ENCODE data around the gene TOM1L1.

Gene TOM1L1

GRCh38 chr17:54945231-54945630 lies 44.6 kb downstream of the TOM1L1 start:
- DNase-seq (ENCODE audit: low spot score): no peak
- H3K9me3 Mint-ChIP-seq: no peaks in the 10 kb centered on the region
- peaks cover 1% of the 10 kb centered on the region for H3K36me3 Mint-ChIP-seq (ENCODE audit: low read depth)
- peaks cover 26% of the 10 kb centered on the region for H3K4me1 Mint-ChIP-seq (ENCODE audit: low read depth)
- peak overlapping the region; percentile 20 for H3K27ac Mint-ChIP-seq
- H3K27me3 Mint-ChIP-seq (ENCODE audit: low read depth): peaks cover 2% of the 10 kb centered on the region
- H3K4me3 Mint-ChIP-seq: no peak overlapping the region

- Mint-ChIP-seq H3K4me3 (no peak overlapping the region), H3K36me3 (ENCODE audit: low read depth) (peaks cover 1% of the 10 kb centered on the region), H3K27ac (no peak overlapping the region), H3K27me3 (ENCODE audit: low read depth) (peaks cover 2% of the 10 kb centered on the region), H3K9me3 (no peaks in the 10 kb centered on the region), H3K4me1 (ENCODE audit: low read depth) (peaks cover 26% of the 10 kb centered on the region)
- no peak for DNase-seq (ENCODE audit: low spot score)
Observed at GRCh38 chr17:54945671-54946070, 45.0 kb downstream of the TOM1L1 start.

- Mint-ChIP-seq H3K27me3 (ENCODE audit: low read depth) (peaks cover 2% of the 10 kb centered on the region), H3K36me3 (ENCODE audit: low read depth) (peaks cover 1% of the 10 kb centered on the region), H3K9me3 (no peaks in the 10 kb centered on the region), H3K4me1 (ENCODE audit: low read depth) (peaks cover 26% of the 10 kb centered on the region), H3K27ac (no peak overlapping the region), H3K4me3 (no peak overlapping the region)
- no peak for DNase-seq (ENCODE audit: low spot score)
Observed at GRCh38 chr17:54947396-54947795, 46.7 kb downstream of the TOM1L1 start.

DNA sequence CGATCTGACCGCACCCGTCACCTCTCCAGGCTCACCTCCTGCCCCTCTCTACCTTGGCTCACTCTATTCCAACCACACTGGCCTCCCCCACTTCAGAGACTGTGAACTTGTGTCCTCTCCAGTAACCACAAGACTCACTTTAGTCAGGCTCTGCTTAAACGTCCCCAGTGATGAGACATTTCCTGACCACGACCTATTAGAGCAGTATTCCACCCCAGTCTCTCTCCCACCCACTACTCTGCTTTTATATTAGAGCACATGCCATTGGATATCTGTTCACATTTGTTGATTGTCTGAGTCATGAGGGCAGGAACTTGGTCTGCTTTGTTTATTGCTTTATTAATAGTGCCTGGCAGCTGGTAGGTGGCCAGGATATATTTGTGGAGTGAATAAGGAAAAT lies 47.7 kb downstream of the TOM1L1 start:
- H3K4me3 Mint-ChIP-seq: no peak overlapping the region
- peaks cover 2% of the 10 kb centered on the region for H3K27me3 Mint-ChIP-seq (ENCODE audit: low read depth)
- H3K4me1 Mint-ChIP-seq (ENCODE audit: low read depth): peaks cover 26% of the 10 kb centered on the region
- peaks cover 1% of the 10 kb centered on the region for H3K36me3 Mint-ChIP-seq (ENCODE audit: low read depth)
- peak; percentile 8 for DNase-seq (ENCODE audit: low spot score)
- H3K27ac Mint-ChIP-seq: no peak overlapping the region
- H3K9me3 Mint-ChIP-seq: no peaks in the 10 kb centered on the region

- no peak overlapping the region for H3K27ac Mint-ChIP-seq
- H3K4me1 Mint-ChIP-seq (ENCODE audit: low read depth): peaks cover 19% of the 10 kb centered on the region
- peaks cover 2% of the 10 kb centered on the region for H3K27me3 Mint-ChIP-seq (ENCODE audit: low read depth)
- H3K9me3 Mint-ChIP-seq: no peaks in the 10 kb centered on the region
- no peak for DNase-seq (ENCODE audit: low spot score)
- H3K4me3 Mint-ChIP-seq: no peak overlapping the region
- H3K36me3 Mint-ChIP-seq (ENCODE audit: low read depth): peaks cover 1% of the 10 kb centered on the region
Observed at GRCh38 chr17:54950116-54950515, 49.5 kb downstream of the TOM1L1 start.

DNA sequence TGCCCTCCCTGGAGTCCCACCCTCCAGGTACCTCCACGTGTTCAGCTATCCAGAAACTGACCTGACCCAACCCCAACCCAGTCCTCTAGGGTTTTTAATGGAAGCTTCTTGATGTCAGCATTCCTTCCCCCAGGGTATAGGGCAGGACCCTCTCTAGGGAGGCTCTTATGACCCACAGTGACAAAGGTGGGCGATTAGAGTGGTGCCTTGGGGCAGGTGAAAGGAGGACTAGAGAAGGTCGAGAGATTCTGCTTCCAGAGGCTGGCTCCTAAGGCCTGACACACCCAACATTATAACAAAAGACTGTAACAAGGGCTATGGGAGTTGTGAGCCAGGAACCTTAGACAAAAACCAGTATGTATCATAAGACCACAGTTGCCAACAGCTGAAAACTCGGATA lies 50.6 kb downstream of the TOM1L1 start:
- Mint-ChIP-seq H3K36me3 (ENCODE audit: low read depth) (peaks cover 1% of the 10 kb centered on the region), H3K27ac (no peak overlapping the region), H3K27me3 (ENCODE audit: low read depth) (peaks cover 2% of the 10 kb centered on the region), H3K9me3 (no peaks in the 10 kb centered on the region), H3K4me3 (no peak overlapping the region), H3K4me1 (ENCODE audit: low read depth) (peaks cover 12% of the 10 kb centered on the region)
- no peak for DNase-seq (ENCODE audit: low spot score)

DNA sequence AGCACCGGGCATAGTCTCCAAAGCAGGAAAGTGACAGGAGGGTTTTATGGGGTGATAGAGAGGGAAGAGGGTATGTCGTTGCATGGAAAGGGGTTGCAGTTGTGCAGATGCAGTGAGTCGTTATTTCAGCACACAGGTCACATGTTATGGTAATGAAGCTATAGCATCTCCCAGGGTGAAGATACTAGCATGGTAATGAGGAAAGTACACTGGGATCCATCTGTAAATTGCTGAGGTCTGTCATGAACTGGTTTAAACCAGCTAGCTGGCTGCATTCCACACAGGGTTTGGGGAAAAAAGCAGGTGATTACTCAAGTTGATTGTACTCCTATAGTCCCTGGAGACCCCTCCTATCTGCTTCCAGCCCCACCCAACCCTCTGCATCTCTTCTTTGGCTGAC lies 56.1 kb downstream of the TOM1L1 start:
- no peak overlapping the region for H3K4me3 Mint-ChIP-seq
- H3K36me3 Mint-ChIP-seq (ENCODE audit: low read depth): peaks cover 24% of the 10 kb centered on the region
- no peak overlapping the region for H3K27ac Mint-ChIP-seq
- no peaks in the 10 kb centered on the region for H3K27me3 Mint-ChIP-seq (ENCODE audit: low read depth)
- H3K9me3 Mint-ChIP-seq: no peaks in the 10 kb centered on the region
- no peaks in the 10 kb centered on the region for H3K4me1 Mint-ChIP-seq (ENCODE audit: low read depth)
- DNase-seq (ENCODE audit: low spot score): no peak

DNA sequence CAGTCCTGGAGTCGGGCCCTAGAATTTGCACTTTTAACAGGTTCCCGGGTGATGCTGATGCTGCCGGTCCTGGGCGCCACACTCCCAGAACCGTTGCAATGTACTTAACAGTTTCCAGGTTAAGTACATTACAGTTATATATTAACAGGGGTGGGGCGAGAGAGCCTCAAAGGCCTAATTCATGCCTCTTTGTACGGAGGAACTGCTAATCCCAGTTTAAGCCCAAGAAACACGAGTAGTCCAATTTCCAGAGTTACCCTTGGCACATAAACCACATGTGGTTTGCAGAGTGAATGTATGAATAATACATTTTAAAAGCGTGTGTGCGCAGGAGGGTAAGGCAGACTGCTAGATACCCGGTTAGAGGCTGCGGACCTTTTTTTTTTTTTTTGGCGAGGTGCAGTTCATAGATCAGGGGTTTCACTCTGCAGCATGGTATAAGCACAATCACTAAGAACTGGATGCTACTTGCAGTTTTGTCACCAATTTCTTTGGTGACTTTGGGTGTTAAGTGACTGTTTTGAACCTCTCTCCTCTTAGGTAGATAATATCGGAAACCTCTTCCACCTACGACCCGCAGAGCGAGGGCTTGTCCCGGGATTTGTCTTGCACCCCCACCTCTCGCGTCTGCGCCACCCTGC lies 67.1 kb downstream of the TOM1L1 start:
- DNase-seq (ENCODE audit: low spot score): peak; percentile 43
- no peak overlapping the region for H3K27ac Mint-ChIP-seq
- peaks cover 7% of the 10 kb centered on the region for H3K36me3 Mint-ChIP-seq (ENCODE audit: low read depth)
- peaks cover 19% of the 10 kb centered on the region for H3K4me1 Mint-ChIP-seq (ENCODE audit: low read depth)
- no peaks in the 10 kb centered on the region for H3K27me3 Mint-ChIP-seq (ENCODE audit: low read depth)
- no peaks in the 10 kb centered on the region for H3K9me3 Mint-ChIP-seq
- H3K4me3 Mint-ChIP-seq: no peak overlapping the region

DNA sequence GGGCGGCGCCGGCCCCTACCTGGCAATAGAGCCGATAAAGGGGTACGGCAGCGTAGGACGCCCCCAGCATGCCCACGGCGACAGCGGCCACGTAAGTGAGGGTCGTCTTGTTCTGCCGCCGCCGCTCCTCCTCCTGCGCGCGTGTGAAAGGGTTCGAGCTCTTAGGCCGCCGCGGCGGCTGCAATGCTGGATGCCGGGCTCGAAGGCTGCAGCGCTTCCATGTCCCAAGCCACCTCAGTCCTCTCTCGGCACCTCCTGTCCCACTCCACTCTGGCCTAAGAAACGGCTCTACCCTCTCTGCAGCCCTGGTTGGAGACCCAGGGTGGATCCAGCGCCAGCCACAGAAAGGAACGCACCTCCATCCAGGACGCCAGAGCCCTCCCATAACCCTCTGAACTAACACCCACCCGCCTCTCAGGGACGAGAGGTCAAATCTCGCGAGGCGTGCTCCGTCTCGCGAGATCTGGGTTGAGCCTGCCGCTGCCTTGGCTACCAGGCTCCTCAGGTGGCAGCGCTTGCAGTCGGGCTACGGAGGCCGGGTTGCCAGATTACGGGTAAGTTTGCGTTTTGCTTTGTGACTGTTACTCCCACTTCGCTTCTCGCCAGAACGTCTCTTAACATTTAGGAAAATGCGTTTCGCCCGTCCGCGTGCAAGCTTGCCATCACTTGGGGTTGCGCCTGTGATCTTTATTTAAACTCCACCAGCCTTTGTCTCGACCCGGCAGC lies 67.8 kb downstream of the TOM1L1 start, which contains the start of the genes COX11 and STXBP4:
TSS of gene COX11 (minus strand) at position 393 of the 726 bp plus-strand sequence. CDS start at position 385, 8 bp downstream.
TSS of gene STXBP4 (plus strand) at position 504 of the 726 bp plus-strand sequence. CDS start 17,455 bp downstream, outside the sequence.
- Mint-ChIP-seq H3K4me3 (no peak within 1 kb of the TSS), H3K36me3 (ENCODE audit: low read depth) (peaks cover 5% of the 10 kb centered on the region), H3K27ac (no peak within 1 kb of the TSS), H3K9me3 (no peaks in the 10 kb centered on the region), H3K27me3 (ENCODE audit: low read depth) (no peaks in the 10 kb centered on the region), H3K4me1 (ENCODE audit: low read depth) (peaks cover 19% of the 10 kb centered on the region)
- DNase-seq (ENCODE audit: low spot score): peak; percentile 95

GRCh38 chr17:54968988-54969332 lies 68.3 kb downstream of the TOM1L1 start:
- H3K27me3 Mint-ChIP-seq (ENCODE audit: low read depth): no peaks in the 10 kb centered on the region
- no peaks in the 10 kb centered on the region for H3K9me3 Mint-ChIP-seq
- H3K4me1 Mint-ChIP-seq (ENCODE audit: low read depth): peaks cover 19% of the 10 kb centered on the region
- DNase-seq (ENCODE audit: low spot score): no peak
- H3K27ac Mint-ChIP-seq: no peak overlapping the region
- H3K4me3 Mint-ChIP-seq: no peak overlapping the region
- peaks cover 2% of the 10 kb centered on the region for H3K36me3 Mint-ChIP-seq (ENCODE audit: low read depth)

GRCh38 chr17:54969658-54970572 lies 69.3 kb downstream of the TOM1L1 start:
- H3K27me3 Mint-ChIP-seq (ENCODE audit: low read depth): no peaks in the 10 kb centered on the region
- H3K27ac Mint-ChIP-seq: no peak overlapping the region
- peaks cover 2% of the 10 kb centered on the region for H3K36me3 Mint-ChIP-seq (ENCODE audit: low read depth)
- H3K4me3 Mint-ChIP-seq: no peak overlapping the region
- DNase-seq (ENCODE audit: low spot score): no peak
- no peaks in the 10 kb centered on the region for H3K9me3 Mint-ChIP-seq
- H3K4me1 Mint-ChIP-seq (ENCODE audit: low read depth): peaks cover 19% of the 10 kb centered on the region

GRCh38 chr17:54971147-54971546 lies 70.5 kb downstream of the TOM1L1 start:
- Mint-ChIP-seq H3K27me3 (ENCODE audit: low read depth) (no peaks in the 10 kb centered on the region), H3K36me3 (ENCODE audit: low read depth) (peaks cover 2% of the 10 kb centered on the region), H3K9me3 (no peaks in the 10 kb centered on the region), H3K27ac (no peak overlapping the region), H3K4me3 (no peak overlapping the region), H3K4me1 (ENCODE audit: low read depth) (peaks cover 22% of the 10 kb centered on the region)
- DNase-seq (ENCODE audit: low spot score): no peak

DNA sequence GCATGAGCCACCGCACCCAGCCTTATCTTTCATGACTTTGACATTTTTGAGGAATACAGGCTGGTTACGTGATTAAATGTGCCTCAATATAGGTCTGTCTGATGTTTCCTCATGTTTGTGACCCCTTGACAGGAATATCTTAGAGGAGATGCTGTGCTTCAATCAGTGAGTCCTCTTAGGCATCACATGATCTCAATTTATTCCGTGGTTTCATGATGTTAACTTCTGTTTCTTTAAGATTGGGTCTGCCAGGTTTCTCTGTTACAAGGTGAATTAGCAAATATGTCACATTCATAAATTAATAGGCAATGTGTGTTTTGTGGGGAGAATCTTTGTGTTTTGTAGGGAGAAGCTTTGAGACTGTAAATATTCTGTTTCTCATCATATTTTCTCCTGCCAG lies 71.2 kb downstream of the TOM1L1 start:
- DNase-seq (ENCODE audit: low spot score): no peak
- Mint-ChIP-seq H3K36me3 (ENCODE audit: low read depth) (no peaks in the 10 kb centered on the region), H3K4me1 (ENCODE audit: low read depth) (peaks cover 16% of the 10 kb centered on the region), H3K27ac (no peak overlapping the region), H3K27me3 (ENCODE audit: low read depth) (no peaks in the 10 kb centered on the region), H3K4me3 (no peak overlapping the region), H3K9me3 (no peaks in the 10 kb centered on the region)
